AG04450 (cell line): ENCODE measurements around the gene CTSV. TPM values are rescaled to one million over a fixed set of nuclear protein-coding genes. Genes with fewer than 3 reads are reported as not detected.
"Not testable (repeated sequence)": the region's sequence is repeated elsewhere in the genome, so short reads cannot be mapped to it uniquely, and the experiment has no call there.

Experiments
- CTCF ChIA-PET: fragments of 300-600, 350-600 bp; formaldehyde crosslinking; extraction: SDS; loops from one replicate; lab custom pipeline; 2022; ENCODE audit warnings: antibody characterized with exemption, inconsistent platforms; lab: Charles Lee
- POLR2A ChIA-PET: fragments of 350-600 bp; formaldehyde crosslinking; extraction: SDS; loops from one replicate; lab custom pipeline; 2021; ENCODE audit warnings: antibody characterized with exemption, inconsistent platforms; lab: Yijun Ruan, JAX
- DNase-seq: peaks from one replicate; pipeline ENCODE4 v3.0.0-alpha.2; 2011; ENCODE audit warnings: low read depth, low spot score
- H3K27ac ChIP-seq: one replicate; pipeline ENCODE4 v1.5.1; 2012; ENCODE audit warnings: low read depth, low read length, control low read depth
- H3K27me3 ChIP-seq: one replicate; pipeline ENCODE4 v1.6.0; 2012; ENCODE audit warnings: low read length; ENCODE audit not compliant: control insufficient read depth, insufficient read depth
- H3K4me3 ChIP-seq: 2 replicates; pipeline ENCODE4 v1.5.1; 2011; ENCODE audit warnings: mild to moderate bottlenecking, low read depth, low read length, control low read depth
- H3K9me3 ChIP-seq: 2 replicates; pipeline ENCODE4 v1.5.1; 2012; ENCODE audit warnings: low read length; ENCODE audit not compliant: control insufficient read depth, insufficient read depth
- polyA plus RNA-seq: library from polyadenylated mRNA; depleted of rRNA; stranded (reverse); fragments of >200 nt; gene quantifications from 2 replicates; pipeline ENCODE4 v1.2.3, GENCODE V29; 2011; rRNA removed

Gene CTSV
- polyA plus RNA-seq, 1 experiment = 0.60 TPM

DNA sequence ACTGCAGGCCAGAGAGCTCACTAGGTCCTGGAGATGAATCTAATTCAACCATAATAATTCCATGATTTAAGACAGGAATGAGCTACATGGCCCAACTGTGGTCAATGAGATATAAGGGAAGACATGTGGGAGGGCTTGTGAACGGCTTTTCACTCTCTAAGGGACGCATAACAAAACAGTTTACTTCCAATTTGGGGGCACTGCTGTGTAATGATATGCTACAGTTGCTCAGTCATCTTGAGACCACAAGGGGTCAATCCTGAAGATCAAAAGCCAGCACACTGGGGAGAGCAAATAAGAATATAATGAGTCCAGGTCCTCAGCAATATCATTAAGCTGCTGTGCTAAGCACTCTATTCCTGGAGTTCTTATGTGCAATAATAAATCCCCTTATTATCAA lies 46.6 kb downstream of the CTSV start:
- H3K27ac ChIP-seq, H3K4me3 ChIP-seq, H3K9me3 ChIP-seq, POLR2A ChIA-PET, DNase-seq, H3K27me3 ChIP-seq, CTCF ChIA-PET: not testable (repeated sequence)

DNA sequence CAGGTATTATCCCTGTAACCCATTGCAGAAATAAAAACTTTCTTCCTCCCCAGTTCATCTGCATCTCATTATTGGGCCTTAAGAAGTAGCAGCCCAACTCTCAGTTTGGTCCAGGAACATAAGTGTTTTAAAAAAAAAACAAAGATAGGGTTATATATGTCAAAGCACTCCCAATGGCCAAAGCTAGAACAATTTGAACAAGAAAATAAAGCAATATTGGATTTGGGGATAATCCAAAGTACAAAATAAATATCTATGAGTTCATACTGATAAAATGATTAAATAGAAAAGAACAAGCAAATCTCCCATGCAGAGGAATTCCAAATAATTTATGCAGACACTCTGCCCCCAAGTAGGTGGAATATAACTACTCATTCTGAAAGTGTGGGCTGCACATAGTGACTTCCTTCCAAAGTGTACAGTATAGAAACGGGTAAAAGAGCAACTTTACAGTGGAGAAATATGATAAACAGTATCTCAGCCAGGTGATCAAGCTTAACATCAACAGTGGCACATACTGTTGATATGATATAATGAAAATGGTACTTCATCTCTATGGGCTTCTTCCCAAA lies 49.1 kb downstream of the CTSV start:
- H3K27me3 ChIP-seq, H3K4me3 ChIP-seq, H3K27ac ChIP-seq, POLR2A ChIA-PET, CTCF ChIA-PET, DNase-seq, H3K9me3 ChIP-seq: not testable (repeated sequence)

DNA sequence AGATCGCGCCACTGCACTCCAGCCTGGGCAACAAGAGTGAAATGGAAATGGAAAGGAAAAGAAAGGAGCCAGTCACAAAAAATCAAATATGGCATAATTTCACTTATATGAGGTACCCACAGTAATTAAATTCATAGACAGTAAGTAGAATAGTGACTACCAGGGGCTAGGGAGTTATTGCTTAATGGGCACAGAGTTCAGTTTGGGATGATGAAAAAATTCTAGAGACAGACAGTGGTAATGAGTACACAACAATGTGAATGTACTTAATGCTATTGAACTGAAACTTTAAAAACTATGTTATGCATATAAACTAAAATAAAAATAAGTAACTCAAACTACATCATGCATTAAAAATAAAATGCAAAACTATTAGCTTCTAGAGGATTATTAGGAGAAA lies 54.1 kb downstream of the CTSV start:
- H3K9me3 ChIP-seq, DNase-seq, H3K27me3 ChIP-seq, POLR2A ChIA-PET, CTCF ChIA-PET, H3K4me3 ChIP-seq, H3K27ac ChIP-seq: not testable (repeated sequence)

DNA sequence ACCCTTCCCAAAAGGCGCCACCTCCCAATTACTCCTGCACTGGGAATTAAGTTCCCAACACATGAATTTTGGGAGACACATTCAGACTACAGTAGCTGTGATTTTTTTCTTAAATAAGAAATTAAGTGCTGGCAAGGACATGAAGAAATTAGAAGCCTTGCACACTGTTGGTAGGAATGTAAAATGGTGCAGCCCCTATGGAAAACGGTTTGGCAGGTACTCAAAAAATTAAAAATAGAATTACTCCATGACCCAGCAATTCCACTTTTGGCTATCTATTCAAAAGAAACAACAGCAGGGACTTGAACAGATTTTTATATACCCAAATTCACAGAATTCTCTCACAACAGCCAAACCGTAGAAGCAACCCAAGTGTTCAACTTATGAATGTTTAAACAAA lies 54.8 kb downstream of the CTSV start:
- CTCF ChIA-PET, H3K27me3 ChIP-seq, H3K4me3 ChIP-seq, H3K27ac ChIP-seq, DNase-seq, H3K9me3 ChIP-seq: not testable (repeated sequence)
- POLR2A ChIA-PET = interaction anchor here (0.6 kb wide), 1 partner anchor 677 kb away, joined by 3 read pairs; no protein-coding TSS in a partner anchor

DNA sequence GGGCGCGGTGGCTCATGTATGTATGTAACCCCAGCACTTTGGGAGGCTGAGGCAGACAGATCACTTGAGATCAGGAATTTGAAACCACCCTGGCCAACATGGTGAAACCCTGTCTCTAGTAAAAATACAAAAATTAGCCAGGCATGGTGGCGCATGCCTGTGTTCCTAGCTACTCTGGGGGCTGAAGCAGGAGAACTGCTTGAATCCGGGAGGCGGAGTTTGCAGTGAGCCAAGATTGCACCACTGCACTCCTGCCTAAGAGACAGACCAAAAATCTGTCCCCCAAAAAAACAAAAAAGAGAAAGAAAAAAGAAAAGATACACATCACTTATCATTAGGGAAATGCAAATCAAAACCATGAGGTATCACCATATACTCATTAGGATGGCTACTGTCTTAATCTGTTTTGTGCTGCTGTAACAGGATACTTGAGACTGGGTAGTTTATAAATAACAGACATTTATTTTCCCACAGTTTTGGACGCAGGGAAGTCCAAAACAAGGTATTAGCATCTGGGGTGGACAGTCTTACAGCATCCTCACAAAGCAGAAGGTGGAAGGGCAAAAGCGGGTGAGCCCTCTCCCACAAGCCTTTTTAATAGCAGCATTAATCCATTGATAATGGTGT lies 55.3 kb downstream of the CTSV start:
- H3K9me3 ChIP-seq, H3K27me3 ChIP-seq, H3K4me3 ChIP-seq, DNase-seq, CTCF ChIA-PET, H3K27ac ChIP-seq: not testable (repeated sequence)
- POLR2A ChIA-PET = interaction anchor here (0.6 kb wide), 1 partner anchor 678 kb away, joined by 3 read pairs; no protein-coding TSS in a partner anchor

Other genes starting within 250 kb of the CTSV start
- gene ZNF782, start 184.6 kb downstream of the CTSV start, polyA plus RNA-seq = 1.6 and 1.7 TPM in 2 replicates
- gene NUTM2G, start 110.3 kb downstream of the CTSV start, polyA plus RNA-seq = not detected in 2 replicates